Measurements from ENCODE around the gene MUC12.

MUC12 gene

DNA sequence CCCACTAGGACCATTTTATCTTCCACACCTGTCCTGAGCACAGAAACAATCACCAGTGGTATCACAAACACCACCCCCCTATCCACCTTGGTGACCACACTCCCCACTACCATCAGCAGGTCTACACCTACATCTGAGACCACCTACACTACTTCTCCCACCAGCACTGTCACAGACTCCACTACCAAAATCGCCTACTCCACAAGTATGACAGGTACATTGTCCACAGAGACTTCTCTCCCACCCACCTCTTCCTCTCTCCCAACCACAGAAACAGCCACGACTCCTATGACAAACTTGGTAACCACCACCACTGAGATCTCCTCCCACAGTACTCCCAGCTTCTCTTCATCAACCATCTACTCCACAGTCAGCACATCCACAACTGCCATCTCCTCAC, 16.7 kb upstream of the MUC12 start:
- H3K27me3 ChIP-seq (ENCODE audit: insufficient read depth, low read depth, severe bottlenecking) = peaks cover 61% of the 10 kb centered on the region
- TF ChIP-seq, protein P1, sequence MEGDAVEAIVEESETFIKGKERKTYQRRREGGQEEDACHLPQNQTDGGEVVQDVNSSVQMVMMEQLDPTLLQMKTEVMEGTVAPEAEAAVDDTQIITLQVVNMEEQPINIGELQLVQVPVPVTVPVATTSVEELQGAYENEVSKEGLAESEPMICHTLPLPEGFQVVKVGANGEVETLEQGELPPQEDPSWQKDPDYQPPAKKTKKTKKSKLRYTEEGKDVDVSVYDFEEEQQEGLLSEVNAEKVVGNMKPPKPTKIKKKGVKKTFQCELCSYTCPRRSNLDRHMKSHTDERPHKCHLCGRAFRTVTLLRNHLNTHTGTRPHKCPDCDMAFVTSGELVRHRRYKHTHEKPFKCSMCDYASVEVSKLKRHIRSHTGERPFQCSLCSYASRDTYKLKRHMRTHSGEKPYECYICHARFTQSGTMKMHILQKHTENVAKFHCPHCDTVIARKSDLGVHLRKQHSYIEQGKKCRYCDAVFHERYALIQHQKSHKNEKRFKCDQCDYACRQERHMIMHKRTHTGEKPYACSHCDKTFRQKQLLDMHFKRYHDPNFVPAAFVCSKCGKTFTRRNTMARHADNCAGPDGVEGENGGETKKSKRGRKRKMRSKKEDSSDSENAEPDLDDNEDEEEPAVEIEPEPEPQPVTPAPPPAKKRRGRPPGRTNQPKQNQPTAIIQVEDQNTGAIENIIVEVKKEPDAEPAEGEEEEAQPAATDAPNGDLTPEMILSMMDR (IDR thresholded peaks at IDR 0.05; ENCODE audit: low read depth, low read length) = no peak

GRCh38 chr7:100957832-100958421, 11.4 kb upstream of the MUC12 start:
- peaks cover 52% of the 10 kb centered on the region for H3K27me3 ChIP-seq (ENCODE audit: insufficient read depth, low read depth, severe bottlenecking)
- no peak for DNase-seq

More for the DNA sequence above, 16.7 kb upstream of the MUC12 start:
- Histone ChIP-seq H3K9me3 (ENCODE audit: severe bottlenecking) (no peaks in the 10 kb centered on the region), H3K4me3 (ENCODE audit: low read depth, low read length) (no peak overlapping the region), H3K27ac (no peak overlapping the region), H3K36me3 (no peaks in the 10 kb centered on the region)
- DNase-seq = no peak

GRCh38 chr7:100959894-100960293, 9.5 kb upstream of the MUC12 start:
- Histone ChIP-seq H3K4me3 (ENCODE audit: low read depth, low read length) (no peak overlapping the region), H3K27ac (no peak overlapping the region), H3K27me3 (ENCODE audit: insufficient read depth, low read depth, severe bottlenecking) (peaks cover 67% of the 10 kb centered on the region), H3K9me3 (ENCODE audit: severe bottlenecking) (peaks cover 4% of the 10 kb centered on the region), H3K36me3 (no peaks in the 10 kb centered on the region)
- DNase-seq = no peak
- TF ChIP-seq, protein P1 (IDR thresholded peaks at IDR 0.05; ENCODE audit: low read depth, low read length) = no peak

More at GRCh38 chr7:100957832-100958421, 11.4 kb upstream of the MUC12 start:
- TF ChIP-seq, protein P1 (IDR thresholded peaks at IDR 0.05; ENCODE audit: low read depth, low read length) = no peak
- Histone ChIP-seq H3K9me3 (ENCODE audit: severe bottlenecking) (no peaks in the 10 kb centered on the region), H3K27ac (no peak overlapping the region), H3K4me3 (ENCODE audit: low read depth, low read length) (no peak overlapping the region), H3K36me3 (no peaks in the 10 kb centered on the region)

DNA sequence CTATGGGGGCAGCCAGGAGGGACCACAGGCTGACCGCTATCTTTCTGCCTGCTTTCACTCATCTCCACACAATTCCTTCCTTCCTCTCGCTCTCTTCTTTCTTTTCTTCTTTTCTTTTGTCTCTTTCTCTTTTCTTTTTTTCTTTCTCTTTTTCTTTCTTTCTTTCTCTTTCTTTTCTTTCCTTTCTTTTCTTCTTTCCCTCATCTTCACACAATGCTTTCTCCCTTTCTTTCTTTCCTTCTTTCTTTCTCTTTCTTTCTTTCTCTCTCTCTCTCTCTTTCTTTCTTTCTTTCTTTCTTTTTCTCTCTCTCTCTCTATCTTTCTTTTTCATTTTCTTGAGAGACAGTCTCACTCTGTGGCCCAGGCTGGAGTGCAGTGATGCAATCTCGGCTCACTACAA, 6.8 kb upstream of the MUC12 start:
- Histone ChIP-seq H3K4me3 (ENCODE audit: low read depth, low read length) (no peak overlapping the region), H3K27me3 (ENCODE audit: insufficient read depth, low read depth, severe bottlenecking) (peaks cover 81% of the 10 kb centered on the region), H3K36me3 (no peaks in the 10 kb centered on the region), H3K9me3 (ENCODE audit: severe bottlenecking) (peaks cover 17% of the 10 kb centered on the region), H3K27ac (no peak overlapping the region)
- TF ChIP-seq, protein P1 (IDR thresholded peaks at IDR 0.05; ENCODE audit: low read depth, low read length) = no peak
- no peak for DNase-seq

DNA sequence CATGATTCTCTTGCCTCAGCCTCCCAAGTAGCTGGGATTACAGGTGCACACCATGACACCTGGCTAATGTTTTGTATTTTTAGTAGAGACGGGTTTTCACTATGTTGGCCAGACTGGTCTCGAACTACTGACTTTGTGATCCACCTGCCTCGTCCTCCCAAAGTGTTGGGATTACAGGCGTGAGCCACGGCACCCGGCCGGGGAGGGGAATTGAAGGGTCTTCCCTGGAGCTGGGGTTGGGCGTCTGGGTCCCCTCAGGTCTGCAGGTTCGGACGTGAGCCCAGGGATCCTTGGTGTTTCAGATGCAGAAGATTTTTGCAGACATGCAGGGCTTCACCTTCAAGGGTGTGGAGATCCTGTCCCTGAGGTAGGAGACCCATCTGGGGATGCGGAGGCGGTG, 6.0 kb upstream of the MUC12 start:
- Histone ChIP-seq H3K27me3 (ENCODE audit: insufficient read depth, low read depth, severe bottlenecking) (peaks cover 85% of the 10 kb centered on the region), H3K4me3 (ENCODE audit: low read depth, low read length) (no peak overlapping the region), H3K9me3 (ENCODE audit: severe bottlenecking) (peaks cover 17% of the 10 kb centered on the region), H3K27ac (no peak overlapping the region), H3K36me3 (no peaks in the 10 kb centered on the region)
- no peak for DNase-seq
- TF ChIP-seq, protein P1 (IDR thresholded peaks at IDR 0.05; ENCODE audit: low read depth, low read length) = no peak

- Histone ChIP-seq H3K27me3 (ENCODE audit: insufficient read depth, low read depth, severe bottlenecking) (peaks cover 90% of the 10 kb centered on the region), H3K4me3 (ENCODE audit: low read depth, low read length) (no peak overlapping the region), H3K36me3 (no peaks in the 10 kb centered on the region), H3K27ac (no peak overlapping the region), H3K9me3 (ENCODE audit: severe bottlenecking) (peaks cover 17% of the 10 kb centered on the region)
- DNase-seq = no peak
- TF ChIP-seq, protein P1 (IDR thresholded peaks at IDR 0.05; ENCODE audit: low read depth, low read length) = no peak
Measured at GRCh38 chr7:100963874-100964273, 5.5 kb upstream of the MUC12 start.
